HG02840 (cell line): ENCODE measurements around the gene BMPER.

ENCODE experiments used
- ATAC-seq: cut with Tn5 transposase; IDR thresholded peaks from one replicate; pipeline ENCODE4 v1.9.1; 2021; ENCODE audit warnings: mild to moderate bottlenecking, moderate library complexity, moderate number of reproducible peaks; ENCODE audit not compliant: unreplicated experiment, low FRiP score

The BMPER gene

GRCh38 chr7:34084651-34085050, 179.3 kb downstream of the BMPER start:
- no peak for ATAC-seq

- ATAC-seq = no peak
These were observed 180.7 kb downstream of the BMPER start for GRCh38 chr7:34086064-34086463.

- no peak for ATAC-seq
These were observed 181.6 kb downstream of the BMPER start for GRCh38 chr7:34086981-34087380.

GRCh38 chr7:34087892-34088891, 182.9 kb downstream of the BMPER start:
- no peak for ATAC-seq

GRCh38 chr7:34090816-34091215, 185.5 kb downstream of the BMPER start:
- no peak for ATAC-seq

- ATAC-seq = no peak
These were observed 186.1 kb downstream of the BMPER start for GRCh38 chr7:34091321-34091917.

- no peak for ATAC-seq
These were observed 187.9 kb downstream of the BMPER start for GRCh38 chr7:34093276-34093675.

GRCh38 chr7:34096198-34096651, 190.9 kb downstream of the BMPER start:
- ATAC-seq = no peak

GRCh38 chr7:34096777-34097176, 191.4 kb downstream of the BMPER start:
- no peak for ATAC-seq

GRCh38 chr7:34100661-34101060, 195.3 kb downstream of the BMPER start:
- no peak for ATAC-seq

GRCh38 chr7:34104115-34104514, 198.8 kb downstream of the BMPER start:
- no peak for ATAC-seq

GRCh38 chr7:34104992-34105391, 199.7 kb downstream of the BMPER start:
- ATAC-seq = no peak

- ATAC-seq = no peak
These were observed 201.9 kb downstream of the BMPER start for GRCh38 chr7:34107276-34107675.

- no peak for ATAC-seq
These were observed 202.8 kb downstream of the BMPER start for GRCh38 chr7:34108165-34108564.

- ATAC-seq = no peak
These were observed 204.8 kb downstream of the BMPER start for GRCh38 chr7:34109936-34110780.

GRCh38 chr7:34111031-34111430, 205.7 kb downstream of the BMPER start:
- ATAC-seq = no peak

- no peak for ATAC-seq
These were observed 210.2 kb downstream of the BMPER start for GRCh38 chr7:34115503-34115902.

- no peak for ATAC-seq
These were observed 212.2 kb downstream of the BMPER start for GRCh38 chr7:34117573-34117972.

- ATAC-seq = no peak
These were observed 216.0 kb downstream of the BMPER start for GRCh38 chr7:34121366-34121765.

- ATAC-seq = no peak
These were observed 218.0 kb downstream of the BMPER start for GRCh38 chr7:34123316-34123715.

GRCh38 chr7:34124765-34125164, 219.4 kb downstream of the BMPER start:
- no peak for ATAC-seq
